ENCODE data around the gene DNAJC2.

- TF ChIP-seq CTCF (IDR thresholded peaks at IDR 0.05) (no peak), EP300 (IDR thresholded peaks at IDR 0.05) (no peak)
These were observed 37.5 kb upstream of the DNAJC2 start for GRCh38 chr7:103382032-103382402.
